MV-4-11 (cell line): Measurements from ENCODE around the gene TEX14.
A peak's percentile ranks its signal among the peaks of the same experiment; 100 is the strongest.

Experiments
- DNase-seq: peaks from one replicate; lab custom pipeline; 2025; lab: John Stamatoyannopoulos, UW

Gene TEX14, protein sequence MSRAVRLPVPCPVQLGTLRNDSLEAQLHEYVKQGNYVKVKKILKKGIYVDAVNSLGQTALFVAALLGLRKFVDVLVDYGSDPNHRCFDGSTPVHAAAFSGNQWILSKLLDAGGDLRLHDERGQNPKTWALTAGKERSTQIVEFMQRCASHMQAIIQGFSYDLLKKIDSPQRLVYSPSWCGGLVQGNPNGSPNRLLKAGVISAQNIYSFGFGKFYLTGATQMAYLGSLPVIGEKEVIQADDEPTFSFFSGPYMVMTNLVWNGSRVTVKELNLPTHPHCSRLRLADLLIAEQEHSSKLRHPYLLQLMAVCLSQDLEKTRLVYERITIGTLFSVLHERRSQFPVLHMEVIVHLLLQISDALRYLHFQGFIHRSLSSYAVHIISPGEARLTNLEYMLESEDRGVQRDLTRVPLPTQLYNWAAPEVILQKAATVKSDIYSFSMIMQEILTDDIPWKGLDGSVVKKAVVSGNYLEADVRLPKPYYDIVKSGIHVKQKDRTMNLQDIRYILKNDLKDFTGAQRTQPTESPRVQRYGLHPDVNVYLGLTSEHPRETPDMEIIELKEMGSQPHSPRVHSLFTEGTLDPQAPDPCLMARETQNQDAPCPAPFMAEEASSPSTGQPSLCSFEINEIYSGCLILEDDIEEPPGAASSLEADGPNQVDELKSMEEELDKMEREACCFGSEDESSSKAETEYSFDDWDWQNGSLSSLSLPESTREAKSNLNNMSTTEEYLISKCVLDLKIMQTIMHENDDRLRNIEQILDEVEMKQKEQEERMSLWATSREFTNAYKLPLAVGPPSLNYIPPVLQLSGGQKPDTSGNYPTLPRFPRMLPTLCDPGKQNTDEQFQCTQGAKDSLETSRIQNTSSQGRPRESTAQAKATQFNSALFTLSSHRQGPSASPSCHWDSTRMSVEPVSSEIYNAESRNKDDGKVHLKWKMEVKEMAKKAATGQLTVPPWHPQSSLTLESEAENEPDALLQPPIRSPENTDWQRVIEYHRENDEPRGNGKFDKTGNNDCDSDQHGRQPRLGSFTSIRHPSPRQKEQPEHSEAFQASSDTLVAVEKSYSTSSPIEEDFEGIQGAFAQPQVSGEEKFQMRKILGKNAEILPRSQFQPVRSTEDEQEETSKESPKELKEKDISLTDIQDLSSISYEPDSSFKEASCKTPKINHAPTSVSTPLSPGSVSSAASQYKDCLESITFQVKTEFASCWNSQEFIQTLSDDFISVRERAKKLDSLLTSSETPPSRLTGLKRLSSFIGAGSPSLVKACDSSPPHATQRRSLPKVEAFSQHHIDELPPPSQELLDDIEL (N-terminal part only)

DNA sequence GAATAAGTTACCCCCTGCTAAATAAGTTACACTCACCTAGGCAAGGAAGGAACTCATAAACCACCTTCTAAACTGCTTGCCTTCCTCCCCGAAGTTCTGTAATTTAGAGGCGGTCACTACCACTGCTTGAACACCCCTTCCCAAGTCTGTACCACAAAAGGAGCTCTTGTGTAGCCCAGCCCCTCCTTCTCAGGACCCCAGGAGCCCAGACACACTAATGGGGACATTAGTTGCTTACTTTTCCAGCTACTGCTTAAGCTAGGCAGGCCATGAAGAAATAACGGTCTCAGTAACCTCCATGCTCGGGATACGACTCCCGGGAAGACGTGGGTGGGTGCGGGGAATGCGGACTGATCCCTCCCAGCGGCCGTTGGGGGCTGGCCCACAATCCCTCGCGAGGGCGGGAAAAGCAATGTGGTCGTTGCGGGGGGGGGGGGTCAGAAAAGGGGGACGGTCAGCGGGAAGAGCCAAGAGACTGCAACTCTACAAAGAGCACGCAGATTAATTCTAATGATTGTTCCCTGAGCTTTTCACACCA is at the start of gene TEX14:
TSS of gene TEX14 (minus strand) at position 345 of the 538 bp plus-strand sequence. CDS start 40,044 bp downstream, outside the sequence.
- DNase-seq = no peak

DNA sequence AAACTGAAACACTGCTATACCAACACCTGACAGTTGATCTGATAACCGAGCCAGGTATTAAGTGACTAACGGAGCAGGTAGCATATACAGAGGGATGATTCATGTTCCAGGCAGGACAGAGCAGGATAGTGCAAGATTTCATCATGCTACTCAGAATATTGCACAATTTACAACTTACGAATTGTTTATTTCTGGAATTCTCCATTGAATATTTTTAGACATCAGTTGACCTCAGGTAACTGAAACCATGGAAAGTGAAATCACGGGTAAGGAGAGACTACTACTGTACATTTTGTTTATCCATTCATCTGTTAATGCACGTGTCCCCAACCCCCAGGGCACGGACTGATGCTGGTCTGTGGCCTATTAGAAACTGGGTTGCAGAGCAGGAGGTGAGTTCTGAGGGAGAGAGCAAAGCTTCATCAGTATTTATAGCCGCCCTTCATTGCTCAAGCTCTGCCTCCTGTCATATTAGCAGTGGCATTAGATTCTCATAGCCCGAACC is 49.3 kb upstream of the TEX14 start:
- DNase-seq = no peak

DNA sequence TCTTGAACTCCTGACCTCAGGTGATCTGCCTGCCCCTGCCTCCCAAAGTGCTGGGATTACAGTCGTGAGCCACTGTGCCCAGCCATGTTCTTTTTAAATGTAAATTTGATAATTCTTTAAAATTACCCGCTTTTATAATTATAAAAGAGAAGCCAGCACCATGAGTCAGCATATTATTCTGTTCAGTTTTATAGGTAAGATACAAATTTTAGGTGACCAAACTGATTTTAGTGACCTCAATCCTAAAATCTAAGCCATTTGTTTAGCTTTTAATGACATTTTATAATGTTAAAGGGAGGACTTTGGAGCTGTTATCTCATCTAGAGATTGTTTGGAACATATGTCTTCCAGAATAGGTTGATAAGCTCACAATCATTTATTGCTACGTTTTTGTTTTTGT is 43.0 kb upstream of the TEX14 start:
- DNase-seq = no peak

DNA sequence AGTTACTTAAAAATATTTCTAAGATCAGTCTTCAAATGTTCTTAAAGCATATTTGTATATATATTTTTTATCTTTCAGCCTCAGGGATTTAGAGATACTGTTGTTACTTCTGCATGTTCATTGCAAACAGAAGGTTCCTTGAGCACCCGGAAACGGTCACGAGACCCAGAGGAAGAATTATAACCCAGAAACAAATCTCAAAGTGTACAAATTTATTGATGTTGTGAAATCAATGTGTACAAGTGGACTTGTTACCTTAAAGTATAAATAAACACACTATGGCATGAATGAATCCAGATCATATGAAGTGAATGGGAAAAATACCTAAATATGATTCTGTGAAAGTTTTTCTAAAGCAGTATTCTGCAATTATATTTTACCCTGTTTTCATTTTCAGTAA is 42.2 kb upstream of the TEX14 start:
- no peak for DNase-seq

DNA sequence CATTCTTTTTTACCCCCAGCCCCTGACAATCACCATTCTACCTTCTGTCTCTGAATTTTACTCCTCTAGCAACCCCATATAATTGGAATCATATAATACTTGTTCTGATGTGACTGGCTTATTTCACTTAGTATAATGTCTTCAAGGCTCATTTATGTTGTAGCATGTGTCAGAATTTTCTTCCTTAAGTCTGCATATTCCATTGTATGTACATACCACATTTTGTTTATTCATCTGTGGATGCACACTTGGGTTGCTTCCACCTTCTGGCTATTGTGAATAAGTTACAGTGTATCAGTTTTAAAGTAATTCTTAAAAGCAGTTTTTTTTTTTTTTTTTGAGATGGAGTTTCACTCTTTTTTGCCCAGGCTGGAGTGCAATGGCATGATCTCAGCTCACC is 39.1 kb upstream of the TEX14 start:
- DNase-seq = no peak

DNA sequence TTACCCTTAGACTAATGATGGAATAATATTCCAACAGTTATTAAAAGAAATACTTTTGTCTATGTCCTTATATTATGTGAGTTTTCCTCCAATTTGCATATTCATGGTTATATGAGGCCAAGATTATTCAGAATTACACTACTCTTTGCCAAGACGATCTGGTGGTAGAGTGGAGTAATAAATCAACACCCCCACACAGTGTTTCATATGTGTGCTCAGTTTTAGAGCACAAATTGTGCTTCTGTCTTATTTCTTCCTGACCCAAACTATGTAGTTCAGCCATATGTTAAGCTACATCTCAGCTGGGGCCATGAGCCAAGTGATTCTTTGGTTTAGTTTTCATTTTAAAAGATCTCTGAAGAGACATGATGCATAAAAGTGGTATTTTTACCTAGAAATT is 37.0 kb upstream of the TEX14 start:
- no peak for DNase-seq

DNA sequence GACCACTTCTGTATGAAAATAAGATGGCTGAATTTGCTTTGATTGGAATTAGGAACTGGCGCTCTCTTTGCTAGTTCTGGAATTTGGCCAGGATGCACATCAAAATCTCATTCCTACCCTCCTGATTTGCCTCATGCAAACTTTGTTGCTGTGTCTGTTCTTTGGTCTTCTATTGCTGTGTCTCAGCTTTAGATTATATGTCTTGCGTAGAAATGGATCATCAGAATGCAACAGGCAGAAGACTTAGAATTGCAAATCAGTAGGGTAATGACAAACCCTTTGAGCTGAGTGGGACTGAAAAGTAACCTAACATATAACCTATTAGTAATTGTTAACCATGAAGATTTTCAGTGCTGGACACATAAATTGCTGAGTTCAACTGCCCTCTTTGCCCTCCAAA is 30.9 kb upstream of the TEX14 start:
- DNase-seq = no peak

DNA sequence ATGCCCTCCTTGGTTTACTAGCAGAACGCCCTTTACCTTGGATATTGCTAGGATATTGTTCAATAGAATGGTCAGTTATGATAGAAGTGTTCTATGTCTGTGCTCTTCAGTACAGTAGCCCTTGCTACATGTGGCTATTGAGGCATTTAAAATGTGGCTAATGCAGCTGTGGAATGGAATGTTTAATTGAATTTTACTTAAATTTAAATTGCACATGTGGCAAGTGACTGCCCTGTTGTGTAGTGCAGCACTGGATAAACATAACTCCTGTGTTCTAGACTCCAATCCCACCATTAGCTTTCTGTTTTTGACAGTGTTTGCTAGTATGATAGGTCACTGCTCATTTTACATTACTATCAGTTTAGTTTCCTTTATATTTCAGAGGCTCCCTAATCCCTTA is 30.4 kb upstream of the TEX14 start:
- no peak for DNase-seq

DNA sequence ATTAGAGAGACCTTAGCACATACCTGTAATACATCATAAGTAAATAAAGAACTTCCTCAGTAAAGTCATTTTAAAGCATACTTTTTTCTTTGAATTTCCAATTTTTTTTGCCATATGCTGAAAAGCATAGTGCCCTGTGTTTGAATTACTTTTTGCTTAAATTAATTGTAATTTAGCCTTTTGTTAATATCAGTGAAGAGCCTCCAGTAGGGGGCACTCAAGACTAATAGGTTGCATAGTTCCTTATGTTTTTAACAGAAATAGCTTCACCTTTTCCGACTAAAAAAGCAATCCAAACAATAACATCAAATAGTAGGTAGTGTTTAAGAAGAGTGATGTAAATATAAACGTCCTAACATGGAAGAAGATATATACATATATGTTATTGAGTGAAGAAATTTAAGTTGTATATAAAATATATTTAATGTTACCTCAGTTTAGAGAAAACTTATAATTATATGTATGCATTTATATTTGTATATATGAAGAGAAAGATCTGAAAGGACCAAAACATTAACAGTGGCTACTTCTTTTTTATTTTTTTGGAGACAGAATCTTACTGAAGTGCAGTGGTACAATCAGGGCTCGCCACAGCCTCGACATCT is 19.2 kb upstream of the TEX14 start:
- DNase-seq = peak; percentile 40

DNA sequence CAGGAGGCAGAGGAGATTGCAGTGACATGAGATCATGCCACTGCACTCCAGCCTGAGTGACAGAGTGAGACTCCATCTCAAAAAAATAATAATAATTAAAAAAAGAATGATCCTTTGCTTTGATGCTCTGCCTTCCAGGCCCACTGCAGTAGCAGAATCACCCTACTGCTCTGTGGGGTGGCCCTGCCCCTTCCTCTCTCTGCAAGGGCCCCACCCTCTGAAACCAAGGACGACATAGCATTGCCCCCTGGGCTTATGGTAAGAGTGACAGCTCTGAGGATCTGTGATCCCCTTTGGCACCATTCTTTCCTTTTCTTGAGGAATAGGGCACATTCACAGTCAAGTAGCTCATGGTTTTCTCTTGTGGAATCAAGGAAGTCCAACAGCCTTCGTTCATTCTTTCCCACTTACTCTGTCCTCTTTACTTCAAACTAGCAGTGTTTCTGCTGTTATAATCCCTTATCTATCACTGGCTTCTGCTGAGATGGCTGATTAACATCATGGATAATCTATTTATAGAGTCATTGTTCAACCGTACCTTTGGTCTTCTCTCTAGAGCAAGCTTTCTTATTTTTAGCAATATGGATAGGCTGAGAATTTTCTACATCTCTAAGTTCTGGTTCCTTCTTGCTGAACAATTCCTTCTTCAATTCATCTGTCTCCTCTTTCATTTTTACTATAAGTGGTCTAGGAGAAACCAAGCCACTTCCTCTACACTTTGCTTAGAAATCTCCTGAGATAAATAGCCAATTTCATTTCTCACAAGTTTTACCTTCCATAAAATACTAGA is 14.7 kb upstream of the TEX14 start:
- DNase-seq = peak; percentile 29

DNA sequence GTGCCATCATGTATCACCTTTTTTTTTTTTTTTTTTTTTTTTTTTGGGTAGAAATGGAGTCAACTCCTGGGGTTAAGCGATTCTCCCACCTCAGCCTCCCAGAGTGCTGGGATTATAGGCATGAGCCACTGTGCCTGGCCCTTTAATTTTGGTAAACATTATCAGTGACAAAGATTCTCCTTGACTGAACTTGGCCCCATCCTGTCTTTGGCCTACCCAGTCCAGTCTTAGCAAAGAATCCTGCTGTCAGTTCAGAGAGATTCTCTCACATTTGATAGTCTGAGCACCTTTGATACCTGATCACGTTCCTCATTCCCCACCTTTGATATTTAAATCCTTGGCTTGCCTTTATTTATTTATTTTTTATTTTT is 12.1 kb upstream of the TEX14 start:
- no peak for DNase-seq

DNA sequence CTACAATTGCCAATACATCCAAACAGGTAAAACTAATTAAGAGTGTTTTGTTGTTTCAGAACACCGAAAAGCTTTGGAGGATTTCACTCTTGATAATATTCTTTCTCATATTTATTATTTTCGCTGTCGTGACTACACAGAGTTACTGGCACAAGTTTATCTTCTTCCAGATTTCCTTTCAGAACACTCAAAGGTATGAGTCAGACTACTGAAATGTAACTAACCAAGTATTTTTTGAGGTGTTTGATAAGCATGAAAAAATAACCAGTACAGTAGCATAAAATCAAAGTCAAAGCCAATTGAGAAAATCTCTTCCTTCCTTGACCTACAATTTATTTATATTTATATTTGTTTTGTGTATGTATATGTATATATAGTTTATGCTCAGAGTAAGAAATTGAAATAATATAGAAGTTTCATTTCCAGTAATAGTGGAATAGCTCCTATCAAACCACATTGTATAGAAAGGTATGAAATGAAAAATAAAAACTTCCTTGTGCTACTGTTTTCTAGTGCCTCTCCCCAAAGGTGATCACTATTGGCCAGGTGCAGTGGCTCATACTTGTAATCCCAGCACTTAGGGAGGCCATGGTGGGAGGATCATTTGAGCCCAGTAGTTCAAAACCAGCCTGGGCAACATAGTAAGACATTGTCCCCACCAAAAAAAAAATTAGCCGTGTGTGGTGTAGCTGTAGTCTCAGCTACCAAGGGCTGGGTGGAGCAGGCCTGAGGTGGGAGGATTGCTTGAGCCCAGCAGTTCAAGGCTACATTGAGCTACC is 11.5 kb upstream of the TEX14 start:
- no peak for DNase-seq

DNA sequence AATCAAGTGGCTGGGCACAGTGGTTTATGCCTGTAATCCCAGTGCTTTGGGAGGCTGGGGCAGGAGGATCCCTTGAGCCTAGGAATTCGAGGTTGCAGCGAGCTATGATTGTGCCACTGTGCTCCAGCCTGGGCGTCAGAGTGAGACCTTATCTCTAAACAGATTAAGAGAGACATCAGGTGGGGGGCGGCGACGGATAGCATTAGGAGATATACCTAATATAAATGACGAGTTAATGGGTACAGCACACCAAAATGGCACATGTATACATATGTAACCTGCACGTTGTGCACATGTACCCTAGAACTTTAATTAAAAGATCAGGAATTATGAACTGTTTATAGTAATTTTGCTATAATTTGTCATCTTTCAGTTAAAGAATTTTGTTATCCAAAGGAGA is 10.9 kb upstream of the TEX14 start:
- no peak for DNase-seq

DNA sequence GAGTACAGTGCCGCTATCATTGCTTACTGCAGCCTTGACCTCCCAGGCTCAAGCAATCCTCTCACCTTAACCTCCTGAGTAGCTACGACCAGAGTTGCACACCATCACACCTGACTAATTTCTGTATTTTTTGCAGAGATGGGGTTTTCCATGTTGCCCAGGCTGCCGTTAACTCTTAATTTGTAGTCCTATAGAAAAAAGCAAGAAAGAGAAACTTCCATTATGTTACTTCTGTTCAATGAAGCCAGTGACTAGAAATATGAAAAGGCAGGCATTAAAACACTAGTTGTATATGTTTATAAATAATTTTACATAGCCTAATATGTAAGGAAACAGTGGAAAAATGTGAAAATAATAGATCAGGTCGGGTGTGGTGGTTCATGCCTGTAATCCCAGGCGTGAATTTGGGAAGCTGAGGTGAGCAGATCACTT is 10.2 kb upstream of the TEX14 start:
- DNase-seq = no peak

DNA sequence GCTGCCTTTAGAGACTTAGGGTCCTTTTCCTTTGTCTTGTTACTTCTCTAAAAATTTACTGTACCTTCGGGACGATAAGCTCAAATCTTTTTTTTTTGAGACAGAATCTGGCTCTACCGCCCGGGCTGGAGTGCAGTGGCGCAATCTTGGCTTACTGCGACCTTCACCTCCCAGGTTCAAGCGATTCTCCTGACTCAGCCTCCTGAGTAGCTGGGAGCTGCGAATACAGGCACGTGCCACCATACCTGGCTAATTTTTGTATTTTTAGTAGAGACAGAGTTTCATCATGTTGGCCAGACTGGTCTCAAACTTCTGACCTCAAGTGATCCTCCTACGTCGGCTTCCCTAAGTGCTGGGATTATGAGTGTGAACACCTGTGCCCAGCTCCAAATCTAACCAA is 7.9 kb upstream of the TEX14 start:
- no peak for DNase-seq

DNA sequence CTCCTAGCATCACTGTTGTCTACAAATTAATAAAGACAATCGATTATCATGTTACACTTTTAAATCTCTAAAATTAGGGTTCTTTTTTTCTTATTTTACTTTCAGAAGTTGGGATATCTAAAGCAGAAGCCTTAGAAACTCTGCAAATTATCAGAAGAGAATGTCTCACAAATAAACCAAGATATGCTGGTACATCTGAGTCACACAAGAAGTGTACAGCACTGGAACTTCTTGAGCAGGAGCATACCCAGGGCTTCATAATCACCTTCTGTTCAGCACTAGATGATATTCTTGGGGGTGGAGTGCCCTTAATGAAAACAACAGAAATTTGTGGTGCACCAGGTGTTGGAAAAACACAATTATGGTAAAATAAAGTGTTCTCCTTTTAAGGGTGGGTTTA is 3.0 kb upstream of the TEX14 start:
- no peak for DNase-seq

DNA sequence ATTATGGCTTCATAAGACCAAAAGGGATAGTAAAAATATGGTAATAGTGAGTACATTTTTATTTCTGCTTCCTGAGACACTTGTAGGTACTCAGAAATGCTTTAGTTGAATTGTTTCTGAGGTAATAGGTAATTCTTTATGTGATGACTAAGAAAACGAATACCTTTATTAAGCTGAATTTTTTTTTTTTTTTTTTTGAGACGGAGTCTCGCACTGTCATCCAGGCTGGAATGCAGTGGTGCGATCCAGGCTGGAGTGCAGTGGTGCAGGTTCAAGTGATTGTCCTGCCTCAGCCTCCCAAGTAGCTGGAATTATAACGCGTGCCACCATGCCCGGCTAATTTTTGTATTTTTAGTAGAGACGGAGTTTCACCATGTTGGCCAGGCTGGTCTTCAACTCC is 2.5 kb upstream of the TEX14 start:
- no peak for DNase-seq

DNA sequence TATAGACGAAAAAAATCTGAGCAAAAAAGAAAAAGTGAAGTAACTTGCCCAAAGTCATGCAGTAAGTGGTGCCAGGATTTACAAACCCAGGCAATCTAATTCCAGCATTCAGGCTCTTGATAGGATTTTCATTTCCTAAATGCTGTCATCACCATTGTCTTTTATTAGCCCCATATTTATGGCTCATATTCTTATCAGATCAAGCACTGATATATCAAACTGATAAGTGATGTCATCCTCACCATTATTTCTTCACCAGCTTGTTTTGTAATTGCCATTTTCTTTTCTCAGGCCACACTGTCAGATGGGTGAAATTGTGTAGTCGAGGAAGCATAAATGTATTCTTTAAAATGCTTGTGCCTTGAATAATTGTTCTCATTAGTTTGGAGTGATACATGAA is 1.9 kb upstream of the TEX14 start:
- DNase-seq = no peak

DNA sequence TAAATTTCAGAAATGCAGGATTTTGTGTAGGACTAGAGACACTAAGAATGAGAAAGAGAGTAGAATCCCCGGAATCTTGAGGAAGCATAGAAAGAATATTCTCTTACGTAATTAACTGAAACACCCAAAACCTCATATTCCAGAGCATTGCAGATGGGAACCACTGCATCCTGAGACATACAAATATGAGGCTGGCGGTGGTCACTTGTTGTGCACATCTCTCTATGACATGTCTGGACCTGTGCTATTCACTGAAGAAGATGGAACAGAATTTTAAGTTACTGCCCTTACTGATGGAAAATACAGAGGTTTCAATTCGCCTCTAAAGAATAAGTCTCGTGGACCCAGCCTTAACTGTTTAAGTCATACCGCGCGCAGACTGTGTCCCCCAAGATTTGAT is 1.4 kb upstream of the TEX14 start:
- no peak for DNase-seq
